GM19455 (cell line): Measurements from ENCODE around the gene CCDC70.

Source experiments
- ATAC-seq: cut with Tn5 transposase; IDR thresholded peaks from one replicate; pipeline ENCODE4 v1.9.1; 2021; ENCODE audit not compliant: unreplicated experiment

Gene CCDC70

DNA sequence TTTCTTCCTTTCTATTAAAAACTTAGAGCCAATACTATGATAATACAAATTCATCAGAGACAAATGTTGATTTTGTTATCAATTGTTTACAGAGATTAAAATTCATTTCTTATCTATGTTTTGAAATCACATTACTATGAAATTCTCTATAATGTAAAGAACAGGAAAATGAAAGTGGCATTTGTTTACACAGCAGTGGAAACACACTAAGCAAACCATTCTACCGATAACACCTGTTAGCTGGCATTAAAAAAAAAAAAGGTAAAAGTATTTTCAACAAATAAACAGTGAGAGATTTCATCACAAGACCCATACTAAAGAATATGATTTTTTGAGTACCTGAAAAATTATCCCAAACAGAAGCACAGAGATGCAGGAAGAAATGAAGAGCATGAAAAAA lies 4.8 kb upstream of the CCDC70 start:
- no peak for ATAC-seq

DNA sequence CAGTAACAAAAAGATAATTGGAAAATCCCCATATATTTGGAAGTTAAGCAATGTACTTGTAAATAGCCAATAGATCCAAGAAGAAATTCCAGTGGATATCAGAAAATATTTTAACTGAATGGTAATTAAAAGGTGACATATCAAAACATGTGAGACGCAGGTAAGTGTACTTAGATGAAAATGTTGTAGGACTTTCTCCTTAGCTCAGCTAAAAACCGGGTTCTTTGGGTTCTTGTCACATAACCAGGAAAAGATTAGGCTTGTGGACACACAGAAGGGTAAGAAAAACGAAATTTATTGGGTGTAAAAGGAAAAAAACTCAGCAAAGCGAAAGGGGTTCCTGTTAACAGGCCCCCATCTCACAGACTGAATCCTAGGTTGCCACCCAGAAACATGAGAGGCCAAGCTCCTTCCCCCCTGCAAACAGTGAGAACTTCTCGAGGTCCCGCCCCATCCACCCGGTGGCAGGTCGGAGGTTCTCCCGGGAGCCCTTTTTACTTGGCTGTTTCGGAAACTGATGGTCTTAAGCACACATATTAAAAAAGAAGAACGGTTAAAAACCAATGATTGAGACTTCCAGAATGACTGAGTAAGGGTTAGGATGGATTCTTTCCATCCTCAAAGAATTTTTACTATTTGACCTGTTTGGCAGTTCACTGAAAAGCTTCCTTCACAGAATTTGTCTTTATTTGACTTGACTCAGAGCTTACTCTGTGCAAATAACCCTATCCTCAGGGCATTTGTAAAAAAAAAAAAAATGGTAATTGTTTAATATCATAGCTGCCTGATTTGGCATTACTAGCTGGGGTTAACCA lies 3.1 kb upstream of the CCDC70 start:
- no peak for ATAC-seq

DNA sequence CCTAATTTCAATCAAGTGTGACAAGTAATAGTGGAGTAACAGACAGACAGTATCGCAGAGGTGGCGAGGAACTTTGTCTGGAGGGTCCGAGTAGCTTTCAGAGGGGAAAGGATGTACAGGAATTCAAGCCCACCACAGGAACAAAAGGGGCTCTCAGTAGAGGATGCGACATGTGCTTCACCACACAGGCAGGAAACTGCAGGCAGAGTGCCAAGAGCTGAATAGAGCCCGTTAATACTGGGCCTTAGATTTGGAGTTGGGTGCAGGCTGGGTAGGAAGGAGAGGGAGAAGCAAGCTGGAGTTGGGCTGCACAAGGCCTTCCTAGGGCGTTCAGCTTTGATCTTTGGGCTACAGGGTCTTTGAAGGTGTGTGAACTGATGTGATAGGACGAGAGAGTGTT lies 1.2 kb downstream of the CCDC70 start:
- ATAC-seq, result no peak

DNA sequence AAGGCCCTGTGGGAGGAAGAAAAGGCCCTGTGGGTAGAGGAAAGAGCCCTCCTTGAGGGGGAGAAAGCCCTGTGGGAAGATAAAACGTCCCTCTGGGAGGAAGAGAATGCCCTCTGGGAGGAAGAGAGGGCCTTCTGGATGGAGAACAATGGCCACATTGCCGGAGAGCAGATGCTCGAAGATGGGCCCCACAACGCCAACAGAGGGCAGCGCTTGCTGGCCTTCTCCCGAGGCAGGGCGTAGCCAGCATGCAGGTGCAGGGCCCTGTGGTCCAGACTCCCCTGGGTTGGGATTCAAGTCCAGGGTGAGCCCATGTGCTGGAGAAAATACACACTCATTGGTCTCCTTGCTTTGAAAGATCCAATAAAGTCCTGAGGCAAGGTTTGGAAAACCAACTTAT lies 4.1 kb downstream of the CCDC70 start:
- no peak for ATAC-seq

DNA sequence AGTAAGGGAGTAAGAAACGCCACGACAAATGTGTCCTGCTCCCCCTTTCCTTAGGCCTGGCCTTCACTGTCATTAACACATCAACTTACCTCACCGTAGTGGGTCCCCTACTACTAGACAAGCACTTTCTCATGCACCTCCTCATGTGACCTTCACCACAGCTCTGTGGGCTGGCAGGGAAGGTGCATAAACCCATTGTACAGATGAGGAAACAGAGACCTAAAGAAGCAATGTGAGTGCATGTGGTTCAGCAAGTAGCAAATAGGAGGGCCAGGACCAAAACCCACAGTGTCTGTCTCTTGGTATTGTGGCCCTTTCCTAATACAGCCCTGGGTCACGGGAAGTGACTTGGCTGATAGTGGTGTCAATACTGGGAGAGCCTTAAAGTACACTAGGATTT lies 5.3 kb downstream of the CCDC70 start:
- ATAC-seq, result no peak

DNA sequence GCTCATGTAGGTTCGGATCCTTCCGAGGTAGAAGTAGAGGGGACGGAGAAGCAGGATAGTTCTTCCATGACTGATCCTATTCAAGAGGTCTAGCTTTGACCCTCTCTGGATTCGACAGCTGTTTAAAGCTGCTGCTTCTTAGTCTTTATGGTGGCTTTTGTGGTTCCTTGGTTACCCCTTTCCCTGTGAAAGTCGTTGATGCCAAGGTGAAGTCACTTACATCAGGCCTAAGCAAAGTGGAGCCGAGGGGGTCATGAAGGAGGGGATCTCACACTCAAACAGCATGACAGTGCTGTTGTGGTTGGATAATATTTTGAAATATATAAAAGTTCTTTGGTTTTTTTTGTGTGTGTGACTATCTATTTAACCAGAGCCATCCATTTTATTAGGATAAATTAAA lies 8.1 kb downstream of the CCDC70 start:
- ATAC-seq, result no peak

DNA sequence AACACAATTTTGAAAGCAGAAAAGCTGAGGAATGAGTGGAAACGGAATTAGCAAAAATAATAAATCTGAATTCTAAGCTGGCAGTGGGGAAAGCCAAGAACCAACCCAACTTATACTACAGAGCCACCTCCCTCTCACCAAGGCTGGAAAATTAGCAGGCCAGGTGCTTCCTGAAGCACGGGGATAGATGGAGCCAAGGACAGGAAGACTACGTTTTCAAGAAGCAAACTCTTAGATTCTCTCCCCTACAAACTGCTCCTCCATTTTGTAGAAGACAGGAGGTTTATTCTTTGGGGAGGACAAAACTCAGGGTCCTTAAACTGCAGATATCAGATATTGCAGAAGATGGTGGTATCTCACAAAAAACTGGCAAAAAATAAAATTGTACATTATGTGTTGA lies 8.8 kb downstream of the CCDC70 start:
- no peak for ATAC-seq

DNA sequence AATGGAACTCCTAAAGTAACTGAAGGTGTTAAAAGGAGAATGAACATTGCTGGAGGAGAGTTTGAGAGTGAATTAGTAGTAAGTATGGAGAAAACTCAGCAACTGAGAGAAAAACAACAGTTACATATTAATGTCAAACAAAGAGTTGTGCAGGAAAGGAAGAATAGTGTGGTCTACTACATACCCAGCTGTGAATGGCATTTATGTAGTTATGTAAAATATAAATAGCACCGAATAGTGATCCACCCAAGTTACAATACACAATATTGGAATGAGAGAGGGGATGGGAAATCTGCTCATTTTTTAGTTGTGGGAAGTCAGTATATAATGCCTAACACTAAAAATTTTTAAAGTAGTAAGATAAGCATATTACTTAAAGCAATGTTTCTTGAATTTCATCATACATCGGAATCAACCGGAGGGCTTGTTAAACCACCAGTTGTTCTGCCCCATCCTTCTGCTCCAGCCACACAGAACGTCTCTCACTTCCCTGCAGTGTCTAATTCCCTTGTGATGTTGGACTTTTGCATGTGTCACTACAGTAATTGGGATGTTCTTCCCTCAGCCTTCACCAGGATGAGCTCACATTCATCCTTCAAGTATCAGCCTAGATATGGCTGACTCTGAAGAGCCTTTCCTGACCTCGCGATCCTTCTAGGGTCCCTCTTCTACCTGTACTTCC lies 11.5 kb downstream of the CCDC70 start:
- ATAC-seq, result no peak

DNA sequence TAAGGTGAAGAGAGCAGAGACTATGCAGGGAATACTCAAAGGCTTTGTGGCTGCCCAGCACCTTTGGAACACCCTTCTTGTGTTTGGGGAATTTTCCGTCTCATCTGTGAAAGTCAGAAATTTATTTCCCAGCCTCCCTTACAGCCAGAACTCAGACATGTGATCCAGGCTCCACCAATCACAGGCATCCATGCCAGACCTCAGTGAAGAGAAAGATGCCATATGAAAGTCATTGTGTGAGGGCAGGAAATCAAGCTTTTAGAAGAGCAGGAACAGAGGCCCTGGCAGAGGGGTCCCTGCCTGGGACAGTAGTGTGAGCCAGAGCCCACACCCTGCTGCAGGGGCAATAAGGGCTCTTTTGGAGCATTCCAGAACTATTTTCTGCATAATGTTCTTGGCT lies 12.1 kb downstream of the CCDC70 start:
- ATAC-seq, result no peak

DNA sequence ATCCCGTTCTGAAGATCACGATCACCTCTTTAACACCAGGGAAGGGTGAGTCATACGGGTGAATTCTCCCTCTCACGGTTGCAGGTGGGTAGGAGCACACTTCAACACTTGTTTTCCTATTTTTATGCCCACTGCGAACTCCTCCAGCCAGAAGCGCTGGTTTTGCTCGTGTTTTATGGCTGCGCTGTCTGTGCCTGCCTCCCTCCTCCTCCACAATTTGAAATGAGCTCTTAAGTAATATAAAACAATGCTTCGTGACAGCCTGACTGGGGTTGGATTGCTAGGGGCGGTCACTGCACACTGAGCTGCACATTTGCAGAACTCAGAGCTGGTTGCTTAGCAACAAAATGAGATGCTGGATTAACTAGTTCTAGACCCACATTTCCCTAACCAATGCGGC lies 12.9 kb downstream of the CCDC70 start:
- ATAC-seq, result no peak

DNA sequence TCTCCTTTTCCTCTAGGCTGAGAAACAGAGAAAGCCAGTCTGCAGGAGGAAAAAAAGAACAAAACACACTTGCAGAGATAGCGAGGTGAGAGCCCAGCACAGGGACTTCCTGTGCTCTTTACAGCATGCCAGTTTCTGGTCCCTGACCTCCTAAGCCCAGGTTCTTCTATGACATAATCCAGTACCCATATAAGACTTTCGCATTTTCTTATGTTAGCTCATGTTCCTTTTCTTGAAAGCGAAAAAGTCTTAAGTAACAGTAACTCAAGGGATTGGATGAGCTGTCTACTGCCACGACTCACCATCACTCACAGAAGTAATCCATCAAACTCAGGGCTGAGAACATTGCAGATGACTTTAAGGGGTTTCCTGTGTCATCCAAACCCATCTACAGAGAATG lies 17.4 kb downstream of the CCDC70 start:
- no peak for ATAC-seq

DNA sequence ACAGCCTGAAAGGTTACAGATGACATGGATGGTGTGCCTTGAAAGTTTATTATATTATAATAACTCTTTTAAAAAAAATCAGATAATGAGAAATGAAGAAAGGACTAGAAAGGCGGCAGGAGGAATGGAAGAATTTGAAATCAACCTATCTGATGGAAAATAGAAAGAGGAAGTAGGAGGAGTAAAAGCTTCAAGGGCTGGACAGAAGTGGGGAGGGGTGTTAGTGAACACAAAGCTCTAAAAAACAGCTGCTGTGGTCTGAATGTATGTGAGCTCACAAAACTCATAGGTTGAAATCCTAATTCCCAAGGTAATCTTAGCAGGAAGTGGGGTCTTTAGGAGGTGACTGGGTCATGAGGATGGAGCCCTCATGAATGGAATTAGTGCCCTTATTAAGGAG lies 19.5 kb downstream of the CCDC70 start:
- ATAC-seq, result no peak

DNA sequence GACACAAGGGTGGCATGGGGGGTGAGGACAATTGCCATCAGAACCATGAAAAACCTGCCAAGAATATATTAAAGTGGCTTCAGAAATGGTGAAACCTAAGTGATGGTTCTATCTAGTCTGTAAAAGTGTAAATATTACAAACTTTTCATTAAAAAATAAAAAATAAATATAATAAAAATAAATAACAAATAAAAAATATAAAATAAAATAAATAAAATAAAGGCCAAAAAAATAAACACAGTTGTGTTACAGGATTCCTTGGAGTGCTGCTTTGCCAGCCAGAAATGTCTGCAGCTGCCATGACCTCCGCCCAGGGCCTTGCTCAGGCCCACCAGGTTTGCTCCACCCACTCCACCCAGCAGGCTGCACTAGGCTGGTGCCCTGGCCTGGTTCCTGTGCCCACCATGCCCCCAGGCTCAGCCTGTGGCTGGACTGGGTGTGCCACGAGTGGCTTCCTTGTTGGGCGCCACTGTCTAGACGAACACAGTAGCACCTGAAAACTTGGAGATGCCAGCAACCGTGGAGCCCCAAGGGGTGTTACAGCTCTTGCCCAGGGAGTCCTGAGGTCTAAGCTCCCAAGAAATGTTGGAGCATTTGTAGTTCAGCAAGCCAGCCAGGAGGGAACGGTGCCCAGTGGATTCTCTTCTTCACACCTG lies 20.9 kb downstream of the CCDC70 start:
- no peak for ATAC-seq

DNA sequence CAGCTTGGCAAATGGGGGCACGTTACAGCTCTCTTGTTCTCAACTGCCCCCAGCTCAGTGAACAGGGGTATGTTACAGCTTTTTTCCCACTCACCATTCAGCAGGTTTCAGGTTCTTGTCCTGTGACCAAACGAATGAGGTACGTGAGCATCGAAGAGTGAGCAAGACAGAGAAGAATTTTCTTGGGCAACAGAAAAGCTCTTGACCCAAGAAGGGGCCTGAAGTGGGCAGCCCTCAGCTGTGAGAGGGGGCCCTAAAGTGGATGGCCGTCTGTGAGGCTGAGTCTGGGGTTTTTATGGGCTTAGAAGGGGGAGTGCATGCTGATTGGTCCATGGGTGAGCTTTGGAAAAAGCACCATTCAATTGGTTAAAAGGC lies 21.4 kb downstream of the CCDC70 start:
- no peak for ATAC-seq

DNA sequence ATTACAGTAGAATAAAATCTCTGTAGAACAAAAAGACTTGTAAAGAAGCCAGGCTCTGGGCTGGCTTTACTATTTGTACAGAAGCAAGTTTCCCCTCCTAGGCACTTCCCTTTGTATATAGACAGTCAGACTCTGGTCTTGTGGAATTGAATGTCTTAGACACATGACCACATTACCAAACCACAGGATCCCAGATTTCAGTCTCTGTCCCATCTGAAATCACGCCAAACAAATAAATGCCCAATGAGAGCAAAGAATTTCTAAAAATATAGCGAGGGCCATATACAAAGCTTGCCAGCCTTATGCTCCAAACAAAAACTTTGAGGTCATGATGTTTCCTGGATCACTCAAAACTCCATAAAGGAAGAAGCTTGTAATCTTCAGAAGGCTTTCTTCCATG lies 23.9 kb downstream of the CCDC70 start:
- no peak for ATAC-seq

DNA sequence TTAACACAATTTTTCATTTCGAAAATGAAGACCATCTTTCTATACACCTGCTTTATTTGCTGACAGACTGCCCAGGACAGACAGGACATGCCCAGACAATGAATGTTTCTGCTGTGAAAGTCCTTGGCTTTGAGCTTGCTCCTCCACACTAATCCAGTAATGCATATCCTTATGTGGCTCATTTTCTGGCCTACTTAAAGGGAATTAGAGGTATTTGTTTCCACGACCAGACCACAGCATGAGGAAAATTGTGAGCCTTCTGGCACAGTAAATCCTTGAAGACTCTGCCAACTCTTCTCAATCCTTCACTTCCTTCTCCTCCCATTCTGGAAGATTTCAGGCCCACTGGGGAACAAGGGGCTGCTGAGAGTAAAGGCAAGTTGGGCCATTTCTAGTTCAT lies 25.7 kb downstream of the CCDC70 start:
- no peak for ATAC-seq

DNA sequence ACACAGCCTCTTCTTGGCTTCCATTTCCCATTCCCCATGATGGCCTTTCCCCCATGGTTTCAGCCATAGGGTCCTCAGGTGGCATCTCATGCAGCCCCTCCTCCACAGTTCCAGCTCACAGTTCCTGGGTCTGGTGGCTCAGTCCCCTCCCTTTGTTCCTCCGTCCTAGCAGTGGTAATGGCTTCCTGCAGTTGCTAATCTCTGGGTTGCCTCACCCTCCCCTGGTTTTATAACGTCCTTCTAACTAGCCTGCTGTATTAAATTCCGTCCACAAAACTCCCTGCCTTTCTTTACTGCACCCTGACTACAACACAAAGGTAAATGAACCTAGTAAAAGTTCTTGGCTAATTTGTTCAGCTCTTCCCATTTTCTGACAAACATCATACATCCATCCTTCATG lies 30.9 kb downstream of the CCDC70 start:
- no peak for ATAC-seq

DNA sequence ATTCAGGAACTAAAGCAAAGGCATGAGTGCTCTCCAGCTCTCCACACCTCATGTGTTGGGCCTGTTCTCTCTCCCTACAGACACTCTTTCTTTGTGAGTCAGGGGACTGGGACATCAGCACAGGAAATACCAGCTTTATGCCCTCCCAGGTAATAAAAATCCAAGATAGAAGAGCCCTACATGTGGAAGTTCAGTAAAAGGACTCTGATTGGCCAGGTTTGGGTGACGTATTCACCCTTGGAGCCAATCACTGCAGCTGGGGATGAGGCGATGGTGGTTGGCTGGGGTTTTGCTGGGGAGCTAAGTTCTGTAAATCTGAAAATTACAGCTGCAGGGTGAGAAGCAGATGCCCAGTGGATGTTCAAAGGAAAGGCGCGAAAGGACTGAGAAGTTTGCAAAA lies 32.5 kb downstream of the CCDC70 start:
- ATAC-seq, result no peak

DNA sequence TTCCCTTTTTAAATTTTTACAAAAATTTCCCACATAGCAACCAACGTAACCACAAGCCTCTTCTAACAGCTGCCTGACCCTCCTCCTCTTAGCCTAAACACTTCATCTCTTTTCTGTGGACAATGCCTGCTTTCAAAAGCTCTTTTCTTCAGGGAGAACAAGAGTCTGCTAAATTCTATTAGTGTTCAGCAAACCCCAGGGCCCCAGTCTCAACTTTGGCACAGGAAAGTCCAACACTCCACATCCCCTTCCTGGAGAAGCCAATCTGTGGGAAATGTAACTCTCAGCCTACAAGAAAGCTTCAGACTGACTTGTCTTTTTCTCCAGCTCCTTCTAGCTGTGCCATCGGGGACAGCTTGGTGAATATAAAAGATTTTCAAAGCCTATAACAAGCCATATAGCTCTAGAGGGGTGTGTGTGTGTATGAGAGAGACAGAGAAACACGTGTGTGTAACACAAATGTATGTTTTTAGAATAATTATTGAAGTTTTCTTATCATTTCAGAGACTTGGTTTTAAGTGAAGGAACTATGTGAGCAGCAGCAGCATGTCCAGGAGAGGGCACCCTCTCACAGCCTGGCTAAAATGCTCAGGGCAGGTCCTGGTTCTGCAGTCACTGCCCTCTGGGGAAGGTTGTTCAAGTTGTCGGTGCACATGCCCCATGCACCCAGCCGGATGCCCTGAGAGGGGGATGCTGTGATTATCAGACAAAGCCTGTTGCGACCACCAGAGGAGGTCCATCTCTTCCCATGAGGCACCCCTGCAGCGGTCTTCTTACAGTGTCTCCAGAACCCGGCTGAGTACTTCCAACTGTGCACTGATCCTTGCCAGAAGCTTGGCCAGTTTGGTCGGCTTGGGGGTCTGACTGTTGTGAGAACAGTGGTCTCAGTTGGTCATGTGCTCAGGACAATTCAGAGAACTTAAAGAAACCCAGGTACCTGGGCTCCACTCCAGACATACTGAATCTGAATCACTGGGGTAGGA lies 34.4 kb downstream of the CCDC70 start:
- ATAC-seq, result no peak

DNA sequence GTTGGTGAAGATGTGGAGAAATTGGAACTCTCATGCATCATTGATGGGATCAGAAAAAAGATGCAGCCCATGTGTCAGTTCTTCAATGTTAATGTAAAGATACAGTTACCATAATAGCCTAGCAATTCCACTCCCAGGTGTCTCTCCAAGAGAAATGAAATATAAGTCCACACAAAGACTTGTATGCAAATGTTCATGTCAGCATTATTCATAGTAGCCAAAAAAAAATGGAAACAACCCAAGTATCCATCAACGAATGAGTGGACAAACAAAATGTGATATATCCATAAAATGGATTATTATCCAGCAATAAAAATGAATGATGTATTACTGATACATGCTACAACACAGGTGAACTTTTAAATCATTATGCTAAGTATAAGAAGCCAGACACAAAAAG lies 38.7 kb downstream of the CCDC70 start:
- ATAC-seq, result no peak

DNA sequence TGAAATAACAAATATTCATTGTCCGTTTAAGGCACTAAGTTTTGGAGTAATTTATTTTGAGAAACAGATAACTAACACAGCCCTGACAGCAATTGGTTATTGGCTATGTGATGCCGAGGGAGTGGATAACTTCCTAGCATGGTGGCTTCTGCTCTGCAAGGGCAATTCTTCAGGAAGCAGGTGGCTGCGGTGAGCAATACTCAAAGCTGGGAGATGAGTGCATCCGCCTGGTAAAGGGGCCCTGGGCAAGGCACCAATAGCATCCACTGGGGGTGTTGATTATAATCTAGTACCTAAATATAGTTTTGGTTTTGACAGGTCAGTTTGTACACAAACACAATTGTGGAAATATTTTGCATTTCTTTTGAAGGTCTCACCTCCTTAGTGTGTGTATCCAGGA lies 41.0 kb downstream of the CCDC70 start:
- ATAC-seq, result no peak
